Endothelial cell of umbilical vein (primary cell): ENCODE results near the gene TRDMT1. TPM values are rescaled to one million over a fixed set of nuclear protein-coding genes. Genes with fewer than 3 reads are reported as not detected.

Experiments
- BruUV-seq: library from RNA; stranded (reverse); fragments of 400-500 nt; replicated peaks from 2 replicates; lab custom pipeline; 2021; lab: Mats Ljungman, UMichigan
- CTCF ChIA-PET: fragments of 300-600, 350-600 bp; sonication (Branson Sonifier 250); formaldehyde crosslinking; loops from one replicate; lab custom pipeline; 2021; ENCODE audit warnings: antibody characterized with exemption, inconsistent platforms; lab: Charles Lee
- POLR2A ChIA-PET: fragments of 300-600, 350-600 bp; sonication (Branson Sonifier 250); formaldehyde crosslinking; loops from one replicate; lab custom pipeline; 2021; ENCODE audit warnings: antibody characterized with exemption, inconsistent platforms; lab: Charles Lee
- DNase-seq: peaks from one replicate; pipeline ENCODE4 v3.0.0-alpha.2; 2011; ENCODE audit warnings: low read depth, low spot score
- FAIRE-seq: peaks from 2 replicates; lab custom pipeline; 2011; peaks lifted over from hg19 to GRCh38; lab: Jason Lieb, UNC
- H2AFZ ChIP-seq: 2 replicates; pipeline ENCODE4 v1.6.0; 2012; ENCODE audit warnings: low read depth, low read length, control low read depth, inconsistent platforms
- H3K27ac ChIP-seq: 2 replicates; pipeline ENCODE4 v1.5.1; 2011; ENCODE audit warnings: low read depth, mild to moderate bottlenecking, control low read depth, low read length, moderate library complexity; ENCODE audit not compliant: insufficient read depth
- H3K27me3 ChIP-seq, 2 experiments: 2 replicates each; pipeline versions ENCODE4 v1.6.0 to v1.6.1; 2011; ENCODE audit warnings: low read length in 2 of 2, mixed read lengths in 1 of 2; ENCODE audit not compliant: control insufficient read depth in 2 of 2, insufficient read depth in 2 of 2
- H3K36me3 ChIP-seq, 2 experiments: 2 replicates in 1 of 2; 3 replicates in 1 of 2; pipeline ENCODE4 v1.5.1; 2011; ENCODE audit warnings: low read length in 2 of 2, mild to moderate bottlenecking in 1 of 2, moderate library complexity in 1 of 2; ENCODE audit not compliant: control insufficient read depth in 2 of 2, insufficient read depth in 2 of 2; ENCODE audit errors: extremely low read depth in 1 of 2
- H3K4me1 ChIP-seq: 3 replicates; pipeline ENCODE4 v1.5.1; 2011; ENCODE audit warnings: mild to moderate bottlenecking, low read length; ENCODE audit not compliant: control insufficient read depth, insufficient read depth; ENCODE audit errors: extremely low read depth
- H3K4me2 ChIP-seq: 2 replicates; pipeline ENCODE4 v1.6.1; 2011; ENCODE audit warnings: low read length, control low read depth, mixed read lengths; ENCODE audit not compliant: insufficient read depth
- H3K4me3 ChIP-seq, 3 experiments: fragments of 200-600 bp in 1 of 3; sonication (generic), shearing (Covaris generic) in 1 of 3; replicated peaks in 1 of 3; 2 replicates each; pipeline ENCODE4 v1.5.1; 2011 to 2016; ENCODE audit warnings: control low read depth in 3 of 3, low read length in 3 of 3, mild to moderate bottlenecking in 2 of 3, inconsistent platforms in 1 of 3, low read depth in 1 of 3, moderate library complexity in 1 of 3; ENCODE audit not compliant: insufficient read depth in 1 of 3
- H3K79me2 ChIP-seq: 2 replicates; pipeline ENCODE4 v1.6.0; 2012; ENCODE audit warnings: low read length, inconsistent platforms; ENCODE audit not compliant: control insufficient read depth, insufficient read depth
- H3K9ac ChIP-seq: replicated peaks from 2 replicates; pipeline ENCODE3; 2011; ENCODE audit warnings: low read length, control low read depth; ENCODE audit not compliant: insufficient read depth; ENCODE audit errors: extremely low read depth
- H3K9me1 ChIP-seq: replicated peaks from 3 replicates; pipeline ENCODE4 v1.6.0; 2011; ENCODE audit warnings: mild to moderate bottlenecking, low read length; ENCODE audit not compliant: control insufficient read depth, insufficient read depth; ENCODE audit errors: extremely low read depth
- H3K9me3 ChIP-seq: replicated peaks from 2 replicates; pipeline ENCODE4 v1.5.1; 2012; ENCODE audit warnings: low read length, inconsistent platforms; ENCODE audit not compliant: control insufficient read depth, insufficient read depth
- H4K20me1 ChIP-seq: replicated peaks from 2 replicates; pipeline ENCODE3; 2011; ENCODE audit warnings: mild to moderate bottlenecking, low read length; ENCODE audit not compliant: control insufficient read depth, insufficient read depth; ENCODE audit errors: extremely low read depth
- CTCF ChIP-seq, 2 donors: IDR thresholded peaks; 1 replicate in 1 of 2; 2 replicates in 1 of 2; pipeline ENCODE4 v1.5.1; 2011; ENCODE audit warnings: low read length in 2 of 2, mild to moderate bottlenecking in 2 of 2, moderate library complexity in 2 of 2, control low read depth in 1 of 2, inconsistent platforms in 1 of 2, low read depth in 1 of 2; ENCODE audit not compliant: insufficient read depth in 1 of 2; ENCODE audit errors: extremely low read depth in 1 of 2
- EZH2 ChIP-seq: IDR thresholded peaks from 2 replicates; pipeline ENCODE4 v1.6.1; 2012; ENCODE audit warnings: borderline replicate concordance, low read depth, mild to moderate bottlenecking, moderate library complexity, low read length, inconsistent platforms; ENCODE audit not compliant: severe bottlenecking
- FOS ChIP-seq: IDR thresholded peaks from 2 replicates; pipeline ENCODE4 v1.6.1; 2011; ENCODE audit warnings: mild to moderate bottlenecking, low read length, moderate library complexity, borderline replicate concordance; ENCODE audit not compliant: insufficient read depth
- GATA2 ChIP-seq: IDR thresholded peaks from 2 replicates; pipeline ENCODE4 v1.7.0; 2011; ENCODE audit warnings: low read depth, mild to moderate bottlenecking, moderate library complexity, mixed read lengths, low read length; ENCODE audit not compliant: insufficient read length, insufficient read depth
- JUN ChIP-seq: IDR thresholded peaks from 2 replicates; pipeline ENCODE4 v1.6.1; 2011; ENCODE audit warnings: borderline replicate concordance, low read depth; ENCODE audit not compliant: insufficient read length, insufficient read depth
- MAX ChIP-seq: IDR thresholded peaks from 2 replicates; pipeline ENCODE4 v1.6.1; 2011; ENCODE audit not compliant: insufficient read depth, insufficient read length
- MYC ChIP-seq: IDR thresholded peaks from one replicate; pipeline ENCODE4 v1.6.1; 2011; ENCODE audit warnings: mild to moderate bottlenecking, low read depth, low read length
- POLR2A ChIP-seq: IDR thresholded peaks from 2 replicates; pipeline ENCODE4 v1.6.1; 2012; ENCODE audit warnings: low read depth, mild to moderate bottlenecking, control low read depth, low read length
- POLR2AphosphoS5 ChIP-seq: IDR thresholded peaks from 2 replicates; pipeline ENCODE4 v1.6.1; 2012; ENCODE audit warnings: low read depth, mild to moderate bottlenecking, control low read depth, low read length, moderate library complexity; ENCODE audit not compliant: insufficient read depth
- dilution Hi-C: fragments of 300-500 bp; cut with MboI; formaldehyde crosslinking; loops from one replicate; pipeline ENCODE4 v1.15.0; 2019; ENCODE audit warnings: low sequenced_read_pairs; ENCODE audit not compliant: extremely low pct_ligation_motif_present
- intact Hi-C: fragments of 100-400 bp; cut with micrococcal nuclease; formaldehyde crosslinking; loops from one replicate; pipeline ENCODE4 v1.10.0; 2022
- polyA plus RNA-seq, 4 experiments: library from polyadenylated mRNA; depleted of rRNA in 3 of 4; stranded (reverse) in 3 of 4; unstranded in 1 of 4; fragments of >200 nt; gene quantifications; 2 replicates each; pipeline versions ENCODE4 v1.2.1 to v1.2.3, GENCODE V29; 2011 to 2012; ENCODE audit warnings: missing spikeins in 1 of 4
- total RNA-seq: library from RNA; stranded (reverse); gene quantifications from 2 replicates; pipeline ENCODE4 v1.2.3, GENCODE V29; 2021

TRDMT1 gene
- total and polyA plus RNA-seq, 2 donors (not counting 3 experiments of a cell fraction or from before 2014, with no cell fraction given) = 10.0 to 12.3 TPM

GRCh38 chr10:17228091-17229015, 26.9 kb upstream of the TRDMT1 start, which contains the start of gene VIM:
VIM (plus strand) TSS chr10:17228241; CDS start chr10:17229423, 1,182 bp downstream.
- peak; percentile 97 for DNase-seq
- ChIA-PET CTCF (interaction anchor here (0.6 to 5.8 kb wide), 17 partner anchors 8 to 260 kb away, joined by 3 to 46 read pairs (median 5); partner anchors contain the start of gene TRDMT1), POLR2A (interaction anchor here (0.6 to 3.6 kb wide), 17 partner anchors 10 to 411 kb away, joined by 3 to 33 read pairs (median 7); partner anchors contain the start of genes RSU1 and TRDMT1)
- FAIRE-seq = peak; percentile 88
- Histone ChIP-seq H3K4me1 (peaks cover 25% of the 10 kb centered on the region), H2AFZ (peak within 1 kb of the TSS; percentile 6), H4K20me1 (peaks cover 15% of the 10 kb centered on the region), H3K79me2 (peaks cover 44% of the 10 kb centered on the region), H3K9me3 (no peaks in the 10 kb centered on the region), H3K4me3 (peak within 1 kb of the TSS; percentile 66 to 87 (median 83)), H3K27me3 (no peaks in the 10 kb centered on the region), H3K27ac (peak within 1 kb of the TSS; percentile 99), H3K36me3 (peaks cover 0 to 29% of the 10 kb centered on the region in 2 experiments), H3K4me2 (peak within 1 kb of the TSS; percentile 99), H3K9ac (peak within 1 kb of the TSS; percentile 100), H3K9me1 (no peaks in the 10 kb centered on the region)
- dilution Hi-C loops (no loop called here), intact Hi-C loops (loop anchor here (1.0 to 2.0 kb wide), 13 partner anchors 12 to 400 kb away; partner anchors contain the start of gene TRDMT1)
- no TSS peak for BruUV-seq
- peak; percentile 92 for TF ChIP-seq JUN
- TF ChIP-seq GATA2 = no peak
- no peak for TF ChIP-seq EZH2
- TF ChIP-seq MYC = peak; percentile 15
- TF ChIP-seq CTCF (IDR thresholded peaks at IDR 0.05; ENCODE audit: extremely low read depth in 1 of 2, insufficient read depth in 1 of 2, low read depth in 1 of 2, low read length in 2 of 2) = peak in 1 of 2 donors; percentile 16
- peak; percentile 92 for TF ChIP-seq POLR2A
- TF ChIP-seq MAX = no peak
- TF ChIP-seq POLR2AphosphoS5 = peak; percentile 99
- TF ChIP-seq FOS = peak; percentile 99
